ENCODE data around the gene DNAH17. TPM values are rescaled to one million over a fixed set of nuclear protein-coding genes. Genes with fewer than 3 reads are reported as not detected.

DNAH17 gene
- total RNA-seq, 1 donor from 2014 or later, result not detected

DNA sequence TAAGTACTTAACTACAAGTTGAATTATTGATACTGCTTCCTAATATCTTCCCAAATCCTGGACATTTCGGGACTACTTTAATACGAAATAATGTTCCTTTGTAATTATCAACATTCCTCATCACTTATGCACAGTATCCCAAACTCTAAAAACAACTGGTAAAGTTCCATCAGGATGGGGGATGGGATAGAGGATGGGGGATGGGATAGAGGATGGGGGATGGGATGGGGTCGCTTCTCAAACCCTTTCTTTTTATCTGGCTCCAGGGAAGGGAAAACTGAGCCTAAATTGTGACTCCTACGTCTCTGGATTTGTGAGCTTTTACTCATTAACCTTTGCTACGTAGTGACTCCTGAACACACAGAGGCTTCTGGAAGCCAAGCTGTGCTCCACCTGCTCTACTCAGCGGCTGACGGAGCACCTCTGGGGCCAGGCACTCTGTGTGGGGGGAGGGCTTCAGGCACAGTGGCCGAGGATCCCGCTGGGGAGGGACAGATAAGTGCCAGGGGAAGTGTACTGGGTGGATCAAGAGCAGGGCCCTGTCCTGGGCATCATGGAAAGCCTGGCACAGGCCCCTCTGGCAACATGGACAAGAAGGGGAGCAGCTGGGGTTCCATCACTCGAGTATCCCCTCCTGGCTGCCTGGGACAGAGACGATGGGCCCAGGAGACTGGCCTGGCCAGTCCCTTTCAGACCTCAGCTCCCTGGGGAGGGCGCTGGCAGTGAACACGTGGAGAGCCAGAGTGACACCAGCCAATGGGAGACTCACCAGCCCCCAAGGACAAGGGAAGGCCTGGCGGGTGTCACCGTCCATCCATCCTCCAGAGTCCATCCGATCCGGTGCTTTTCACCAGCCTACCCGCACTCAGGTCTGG is 142.5 kb downstream of the DNAH17 start:
- TF ChIP-seq, protein P1, sequence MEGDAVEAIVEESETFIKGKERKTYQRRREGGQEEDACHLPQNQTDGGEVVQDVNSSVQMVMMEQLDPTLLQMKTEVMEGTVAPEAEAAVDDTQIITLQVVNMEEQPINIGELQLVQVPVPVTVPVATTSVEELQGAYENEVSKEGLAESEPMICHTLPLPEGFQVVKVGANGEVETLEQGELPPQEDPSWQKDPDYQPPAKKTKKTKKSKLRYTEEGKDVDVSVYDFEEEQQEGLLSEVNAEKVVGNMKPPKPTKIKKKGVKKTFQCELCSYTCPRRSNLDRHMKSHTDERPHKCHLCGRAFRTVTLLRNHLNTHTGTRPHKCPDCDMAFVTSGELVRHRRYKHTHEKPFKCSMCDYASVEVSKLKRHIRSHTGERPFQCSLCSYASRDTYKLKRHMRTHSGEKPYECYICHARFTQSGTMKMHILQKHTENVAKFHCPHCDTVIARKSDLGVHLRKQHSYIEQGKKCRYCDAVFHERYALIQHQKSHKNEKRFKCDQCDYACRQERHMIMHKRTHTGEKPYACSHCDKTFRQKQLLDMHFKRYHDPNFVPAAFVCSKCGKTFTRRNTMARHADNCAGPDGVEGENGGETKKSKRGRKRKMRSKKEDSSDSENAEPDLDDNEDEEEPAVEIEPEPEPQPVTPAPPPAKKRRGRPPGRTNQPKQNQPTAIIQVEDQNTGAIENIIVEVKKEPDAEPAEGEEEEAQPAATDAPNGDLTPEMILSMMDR (conservative IDR thresholded peaks at IDR 0.05; ENCODE audit: low read depth, low read length), result no peak
- no peak overlapping the region for H3K4me3 ChIP-seq (ENCODE audit: low read depth, low read length)
- DNase-seq (ENCODE audit: low read depth), result no peak

DNA sequence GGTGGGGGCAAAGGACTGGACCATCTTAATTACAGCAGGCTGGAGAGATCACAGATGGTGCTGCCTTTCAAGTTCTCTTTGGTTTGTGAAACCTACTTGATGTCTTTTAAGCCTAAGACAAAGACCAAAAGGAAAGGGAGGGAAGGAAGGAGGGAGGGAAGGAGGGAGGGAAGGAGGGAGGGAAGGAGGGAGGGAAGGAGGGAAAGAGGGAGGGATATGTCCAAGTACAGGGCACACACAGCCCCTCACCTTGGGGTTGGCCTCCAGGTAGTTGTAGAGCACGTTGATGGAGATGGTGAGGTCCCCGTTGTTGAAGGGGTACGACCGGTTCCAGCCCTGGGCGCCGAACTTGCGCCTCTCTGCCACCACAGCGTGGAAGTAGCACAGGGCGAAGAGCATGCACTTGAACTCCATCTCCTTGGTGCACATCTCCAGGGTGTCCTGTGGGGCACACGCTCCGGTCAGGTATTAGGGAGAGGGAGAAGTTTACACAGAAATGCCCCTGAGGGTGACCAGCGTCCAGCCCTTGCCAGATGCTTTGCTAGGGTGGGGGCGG is 143.3 kb downstream of the DNAH17 start:
- DNase-seq (ENCODE audit: low read depth), result no peak
- H3K4me3 ChIP-seq (ENCODE audit: low read depth, low read length), result no peak overlapping the region
- TF ChIP-seq, protein P1 (conservative IDR thresholded peaks at IDR 0.05; ENCODE audit: low read depth, low read length), result no peak

DNA sequence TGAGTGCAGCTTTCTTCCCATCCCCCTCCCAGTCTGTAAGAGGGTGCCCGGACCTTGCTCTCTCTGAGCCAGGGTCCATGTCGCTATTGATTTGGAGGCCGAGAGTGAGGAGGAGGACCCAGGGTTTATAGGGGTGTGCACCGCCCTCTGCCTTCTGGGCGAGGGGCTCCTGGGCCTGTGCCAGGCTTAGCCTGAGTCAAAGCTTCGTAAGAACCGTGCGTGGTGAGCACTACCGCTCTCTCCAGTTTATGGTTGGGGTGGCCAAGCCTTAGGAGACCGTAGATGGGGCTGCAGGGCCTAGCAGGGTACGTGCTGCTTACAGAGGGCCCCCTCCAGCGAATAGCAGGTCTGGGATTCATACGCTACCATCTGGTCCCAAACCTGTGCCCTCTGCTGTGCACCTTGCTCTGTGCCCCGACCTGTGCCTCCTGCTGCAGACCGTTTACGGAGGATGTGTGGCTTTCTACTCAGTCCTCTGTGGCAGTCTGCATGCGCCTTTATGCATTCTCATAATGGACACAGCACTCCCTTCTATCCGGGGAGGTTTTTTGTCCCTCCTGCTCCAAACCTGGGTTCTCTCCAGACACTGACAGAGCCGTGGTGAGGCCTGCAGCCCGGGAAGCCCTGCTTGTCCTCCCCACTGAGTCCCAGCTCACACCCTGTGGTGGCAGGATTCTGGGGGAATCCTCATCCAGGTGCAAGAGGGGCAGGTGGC is 144.0 kb downstream of the DNAH17 start:
- H3K4me3 ChIP-seq (ENCODE audit: low read depth, low read length), result no peak overlapping the region
- TF ChIP-seq, protein P1 (conservative IDR thresholded peaks at IDR 0.05; ENCODE audit: low read depth, low read length), result no peak

DNA sequence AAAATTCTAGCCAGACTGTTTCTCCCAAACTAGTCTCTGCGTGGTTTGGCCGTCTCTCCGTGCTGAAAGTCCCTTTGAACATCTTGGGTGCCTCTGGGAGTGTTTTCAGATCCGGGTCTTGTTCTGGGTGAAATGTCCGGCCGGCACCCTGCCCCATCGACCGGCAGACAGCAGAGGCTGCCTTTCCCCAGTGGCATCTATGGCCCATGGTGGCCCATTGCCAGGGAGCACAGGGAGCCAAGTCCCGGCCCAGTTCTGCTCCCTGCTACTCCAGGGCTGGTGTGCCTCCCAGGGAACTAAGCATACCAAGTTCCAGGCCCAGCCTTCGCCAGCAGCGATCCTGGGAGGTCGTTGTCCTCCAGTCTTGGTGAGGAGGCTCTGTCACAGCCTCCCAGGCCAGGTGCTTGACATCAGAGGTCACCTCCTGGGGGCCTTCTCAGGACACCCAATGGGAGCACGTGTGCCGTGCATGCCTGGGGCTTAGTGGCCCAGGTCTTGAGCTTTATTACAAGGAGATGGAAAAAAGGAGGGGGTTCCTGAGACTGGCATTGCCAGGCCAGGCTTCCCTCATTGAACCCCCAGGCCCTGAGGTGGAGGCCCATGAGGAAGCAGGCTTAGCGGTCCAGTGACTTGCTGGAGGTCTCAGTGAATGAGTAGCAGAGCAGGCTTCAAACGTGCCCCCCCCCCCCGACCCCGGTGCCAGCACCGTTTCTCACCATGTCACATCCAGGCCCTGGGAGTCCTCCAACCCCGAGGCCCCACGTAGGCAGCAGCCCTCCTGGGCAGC is 144.8 kb downstream of the DNAH17 start:
- no peak overlapping the region for H3K4me3 ChIP-seq (ENCODE audit: low read depth, low read length)
- DNase-seq (ENCODE audit: low read depth), result no peak
- TF ChIP-seq, protein P1 (conservative IDR thresholded peaks at IDR 0.05; ENCODE audit: low read depth, low read length), result no peak

More for the DNA sequence above, 144.0 kb downstream of the DNAH17 start:
- no peak for DNase-seq (ENCODE audit: low read depth)

DNA sequence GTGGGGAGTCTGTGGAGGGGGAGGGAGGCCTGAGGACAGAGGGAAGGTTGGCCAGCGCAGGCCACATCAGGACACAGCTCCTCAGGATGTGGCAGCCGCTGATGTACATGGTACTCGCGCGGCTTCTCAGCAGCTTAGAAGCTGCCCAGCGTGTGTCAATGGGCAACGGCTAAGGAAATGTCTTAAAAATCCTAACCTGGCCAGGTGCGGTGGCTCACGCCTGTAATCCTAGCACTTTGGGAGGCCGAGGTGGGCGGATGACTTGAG is 145.6 kb downstream of the DNAH17 start:
- no peak overlapping the region for H3K4me3 ChIP-seq (ENCODE audit: low read depth, low read length)
- TF ChIP-seq, protein P1 (conservative IDR thresholded peaks at IDR 0.05; ENCODE audit: low read depth, low read length), result no peak
- no peak for DNase-seq (ENCODE audit: low read depth)

DNA sequence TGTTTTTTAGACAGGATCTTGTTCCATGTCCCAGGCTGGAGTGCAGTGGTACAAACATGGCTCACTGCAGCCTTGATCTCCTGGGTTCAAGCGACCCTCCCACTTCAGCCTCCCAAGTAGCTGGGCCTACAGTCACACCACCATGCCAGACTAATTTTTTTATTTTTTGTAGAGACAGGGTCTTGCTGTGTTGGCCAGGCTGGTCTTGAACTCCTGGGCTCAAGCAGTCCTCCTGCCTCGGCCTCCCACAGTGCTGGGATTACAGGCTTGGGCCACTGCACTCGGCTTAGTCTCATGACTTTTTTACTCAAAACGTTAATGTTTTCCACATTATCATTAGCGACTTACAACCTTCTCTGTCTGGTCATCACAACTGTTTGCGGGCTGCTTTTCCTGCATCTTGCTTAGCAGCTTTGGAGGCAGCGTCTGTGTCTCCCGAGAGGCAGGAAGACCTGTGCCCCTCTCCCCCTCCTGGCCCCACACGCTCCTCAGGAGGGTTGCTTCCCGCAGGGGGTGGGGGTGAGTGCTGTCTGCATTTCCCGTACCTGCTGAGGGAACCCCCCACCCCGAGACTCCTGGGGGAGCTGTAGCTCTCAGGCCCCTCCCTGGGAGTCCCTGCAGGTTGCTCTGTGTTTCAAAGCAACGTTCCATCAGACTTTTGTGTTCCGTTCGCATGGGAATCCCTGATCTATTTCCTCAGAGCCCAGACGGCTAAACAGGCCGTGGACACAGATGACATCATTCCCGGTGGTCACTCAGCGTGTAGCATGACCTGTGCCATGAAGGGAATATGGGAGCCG is 146.1 kb downstream of the DNAH17 start:
- no peak for DNase-seq (ENCODE audit: low read depth)
- no peak overlapping the region for H3K4me3 ChIP-seq (ENCODE audit: low read depth, low read length)
- TF ChIP-seq, protein P1 (conservative IDR thresholded peaks at IDR 0.05; ENCODE audit: low read depth, low read length), result no peak
